H7 (cell line): ENCODE data around the gene DNAH14. TPM values are rescaled to one million over a fixed set of nuclear protein-coding genes. Genes with fewer than 3 reads are reported as not detected.
A peak's percentile ranks its signal among the peaks of the same experiment; 100 is the strongest.

Source experiments
- DNase-seq: peaks from one replicate; pipeline ENCODE4 v3.0.0; 2012
- H3K27me3 ChIP-seq: 2 replicates; pipeline ENCODE4 v1.6.0; 2011; ENCODE audit warnings: mild to moderate bottlenecking, low read length; ENCODE audit not compliant: control insufficient read depth, insufficient read depth
- H3K36me3 ChIP-seq: replicated peaks from 2 replicates; pipeline ENCODE4 v1.5.1; 2011; ENCODE audit warnings: low read length; ENCODE audit not compliant: control insufficient read depth, insufficient read depth
- H3K4me3 ChIP-seq: 2 replicates; pipeline ENCODE4 v1.5.1; 2011; ENCODE audit warnings: low read depth, mild to moderate bottlenecking, control low read depth, low read length, moderate library complexity; ENCODE audit not compliant: insufficient read depth
- total RNA-seq: library from RNA; depleted of rRNA; stranded (reverse); fragments of >200 nt; shearing (Covaris generic); gene quantifications from 2 replicates; pipeline ENCODE4 v1.2.3, GENCODE V29; 2014

The DNAH14 gene
- total RNA-seq, 1 experiment from 2014 or later, result 42.9 TPM

- H3K4me3 ChIP-seq, result no peak overlapping the region
- no peak for DNase-seq
- peaks cover 3% of the 10 kb centered on the region for H3K36me3 ChIP-seq
- H3K27me3 ChIP-seq, result no peaks in the 10 kb centered on the region
Measured at GRCh38 chr1:225406976-225407725, 477.7 kb downstream of the DNAH14 start.

GRCh38 chr1:225407755-225408154 is 478.3 kb downstream of the DNAH14 start:
- no peak overlapping the region for H3K4me3 ChIP-seq
- no peaks in the 10 kb centered on the region for H3K27me3 ChIP-seq
- H3K36me3 ChIP-seq, result peaks cover 1% of the 10 kb centered on the region
- no peak for DNase-seq

- peaks cover 1% of the 10 kb centered on the region for H3K36me3 ChIP-seq
- no peaks in the 10 kb centered on the region for H3K27me3 ChIP-seq
- peak; percentile 64 for DNase-seq
- no peak overlapping the region for H3K4me3 ChIP-seq
Measured at GRCh38 chr1:225408249-225408648, 478.8 kb downstream of the DNAH14 start.

- Histone ChIP-seq H3K4me3 (no peak overlapping the region), H3K36me3 (peaks cover 1% of the 10 kb centered on the region), H3K27me3 (no peaks in the 10 kb centered on the region)
- DNase-seq, result no peak
Measured at GRCh38 chr1:225409051-225409450, 479.6 kb downstream of the DNAH14 start.

GRCh38 chr1:225410036-225410435 is 480.6 kb downstream of the DNAH14 start:
- Histone ChIP-seq H3K36me3 (peaks cover 1% of the 10 kb centered on the region), H3K4me3 (no peak overlapping the region), H3K27me3 (no peaks in the 10 kb centered on the region)
- DNase-seq, result no peak

GRCh38 chr1:225412321-225412720 is 482.8 kb downstream of the DNAH14 start:
- no peak for DNase-seq
- H3K36me3 ChIP-seq, result peaks cover 1% of the 10 kb centered on the region
- no peak overlapping the region for H3K4me3 ChIP-seq
- no peaks in the 10 kb centered on the region for H3K27me3 ChIP-seq

- Histone ChIP-seq H3K36me3 (peaks cover 1% of the 10 kb centered on the region), H3K27me3 (no peaks in the 10 kb centered on the region), H3K4me3 (no peak overlapping the region)
- no peak for DNase-seq
Measured at GRCh38 chr1:225412803-225413351, 483.4 kb downstream of the DNAH14 start.

GRCh38 chr1:225413708-225414375 is 484.4 kb downstream of the DNAH14 start:
- no peak for DNase-seq
- Histone ChIP-seq H3K36me3 (peaks cover 2% of the 10 kb centered on the region), H3K4me3 (no peak overlapping the region), H3K27me3 (no peaks in the 10 kb centered on the region)

- peaks cover 6% of the 10 kb centered on the region for H3K36me3 ChIP-seq
- no peak overlapping the region for H3K4me3 ChIP-seq
- no peak for DNase-seq
- H3K27me3 ChIP-seq, result no peaks in the 10 kb centered on the region
Measured at GRCh38 chr1:225415307-225415706, 485.8 kb downstream of the DNAH14 start.

- no peak for DNase-seq
- H3K27me3 ChIP-seq, result no peaks in the 10 kb centered on the region
- H3K4me3 ChIP-seq, result no peak overlapping the region
- peaks cover 6% of the 10 kb centered on the region for H3K36me3 ChIP-seq
Measured at GRCh38 chr1:225415967-225416745, 486.7 kb downstream of the DNAH14 start.

GRCh38 chr1:225418059-225418458 is 488.6 kb downstream of the DNAH14 start:
- Histone ChIP-seq H3K36me3 (peaks cover 6% of the 10 kb centered on the region), H3K4me3 (no peak overlapping the region), H3K27me3 (no peaks in the 10 kb centered on the region)
- DNase-seq, result no peak

- Histone ChIP-seq H3K36me3 (peaks cover 6% of the 10 kb centered on the region), H3K4me3 (no peak overlapping the region), H3K27me3 (no peaks in the 10 kb centered on the region)
- DNase-seq, result no peak
Measured at GRCh38 chr1:225418598-225418997, 489.1 kb downstream of the DNAH14 start.

- H3K4me3 ChIP-seq, result no peak overlapping the region
- H3K27me3 ChIP-seq, result peaks cover 4% of the 10 kb centered on the region
- no peak for DNase-seq
- H3K36me3 ChIP-seq, result peaks cover 6% of the 10 kb centered on the region
Measured at GRCh38 chr1:225422031-225422605, 492.6 kb downstream of the DNAH14 start.

GRCh38 chr1:225422795-225423517 is 493.5 kb downstream of the DNAH14 start:
- Histone ChIP-seq H3K27me3 (peaks cover 7% of the 10 kb centered on the region), H3K36me3 (peaks cover 6% of the 10 kb centered on the region), H3K4me3 (no peak overlapping the region)
- DNase-seq, result no peak
